Measurements from ENCODE around the gene RNGTT.
"Not testable (repeated sequence)": the region's sequence is repeated elsewhere in the genome, so short reads cannot be mapped to it uniquely, and the experiment has no call there.

The RNGTT gene

DNA sequence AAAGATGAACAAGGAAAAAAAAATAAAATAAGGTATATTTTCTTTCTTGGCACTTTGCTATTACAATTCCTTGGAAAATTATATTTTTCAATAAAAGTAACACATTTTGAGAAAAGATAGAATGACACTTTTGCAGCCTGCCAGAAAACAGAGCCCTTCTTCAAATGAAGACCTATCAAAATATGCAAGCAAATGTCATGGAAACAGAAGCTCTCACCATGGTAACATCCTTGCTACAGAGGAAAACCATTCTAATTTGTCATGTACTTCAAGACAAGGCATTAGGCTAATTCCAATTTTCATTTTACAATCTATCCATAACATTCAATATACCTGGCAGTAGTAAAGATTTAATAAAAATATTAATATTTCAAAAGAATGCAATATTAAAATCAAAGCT, 177.9 kb downstream of the RNGTT start:
- no peak for DNase-seq

DNA sequence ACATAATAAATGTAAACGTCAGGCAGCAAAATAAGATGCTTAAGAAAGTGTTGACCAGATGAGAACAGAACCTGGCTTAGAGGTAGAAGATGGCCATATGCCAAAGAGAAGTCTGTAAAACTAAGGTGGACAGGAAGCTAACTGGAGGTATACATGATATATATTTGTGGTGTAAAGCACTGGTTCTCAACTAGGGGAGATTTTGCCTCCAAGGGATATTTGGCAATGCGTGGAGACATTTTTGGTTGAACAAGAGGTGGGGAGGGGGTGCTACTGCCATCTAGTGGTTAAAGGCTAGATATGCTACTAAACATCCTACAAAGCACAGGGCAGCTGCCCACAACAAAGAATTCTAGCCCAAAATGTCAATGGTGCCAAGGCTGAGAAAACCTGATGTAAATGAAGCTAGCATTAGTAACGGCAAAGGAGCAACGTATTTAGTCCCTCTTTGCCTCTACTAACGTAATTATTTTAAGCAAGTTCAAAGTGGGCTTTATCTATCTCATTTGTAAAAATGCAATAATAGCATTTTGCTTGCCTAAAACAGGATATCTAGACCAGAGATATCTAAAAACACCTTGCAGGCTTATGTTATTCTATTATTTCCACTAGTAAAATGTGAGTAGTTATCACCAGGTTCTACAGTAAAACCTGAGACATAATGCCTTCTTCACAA, 182.6 kb downstream of the RNGTT start:
- DNase-seq: peak; percentile 43

DNA sequence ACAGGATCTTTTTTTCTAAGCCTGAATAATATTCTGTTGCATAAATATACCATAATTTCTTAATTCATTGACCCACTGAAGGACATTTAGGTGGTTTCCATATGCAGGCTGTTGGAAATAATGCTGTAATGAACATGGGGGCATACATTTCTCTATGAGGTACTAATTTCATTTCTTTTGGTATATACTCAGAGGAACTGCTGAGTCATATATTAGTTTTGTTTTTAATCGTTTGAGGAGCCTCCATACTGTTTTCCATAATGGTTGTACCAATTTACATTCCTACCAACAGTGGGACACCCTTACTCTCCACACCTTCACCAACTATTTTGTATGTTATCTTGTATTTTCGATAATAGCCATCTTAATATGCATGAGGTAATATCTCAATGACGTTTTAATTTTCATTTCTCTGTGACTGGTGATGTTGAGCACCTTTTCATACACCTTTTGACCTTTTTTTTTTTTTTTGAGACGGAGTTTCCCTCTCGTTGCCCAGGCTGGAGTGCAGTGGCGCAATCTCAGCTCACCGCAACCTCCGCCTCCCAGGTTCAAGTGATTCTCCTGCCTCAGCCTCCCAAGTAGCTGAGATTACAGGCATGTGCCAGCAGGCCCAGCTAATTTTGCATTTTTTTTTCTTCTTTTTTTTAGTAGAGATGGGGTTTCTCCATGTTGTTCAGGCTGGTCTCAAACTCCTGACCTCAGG, 187.4 kb downstream of the RNGTT start:
- no peak for DNase-seq

DNA sequence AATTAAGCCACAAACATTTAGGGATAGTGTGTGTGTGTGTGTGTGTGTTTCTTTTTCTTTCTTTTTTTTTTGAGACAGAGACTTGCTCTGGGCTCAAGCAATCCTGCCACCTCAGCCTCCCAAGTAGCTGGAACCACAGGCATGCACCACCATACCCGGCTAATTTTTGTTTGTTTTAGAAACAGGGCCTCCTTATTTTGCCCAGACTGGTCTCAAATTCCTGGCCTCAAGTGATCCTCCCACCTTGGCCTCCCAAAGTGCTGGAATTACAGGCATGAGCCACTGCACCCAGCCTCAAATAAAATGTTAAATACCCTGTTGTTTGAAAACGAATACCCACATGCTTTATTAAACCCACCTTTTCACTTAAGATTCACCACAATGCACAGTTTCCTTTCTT, 195.3 kb downstream of the RNGTT start:
- DNase-seq: not testable (repeated sequence)

DNA sequence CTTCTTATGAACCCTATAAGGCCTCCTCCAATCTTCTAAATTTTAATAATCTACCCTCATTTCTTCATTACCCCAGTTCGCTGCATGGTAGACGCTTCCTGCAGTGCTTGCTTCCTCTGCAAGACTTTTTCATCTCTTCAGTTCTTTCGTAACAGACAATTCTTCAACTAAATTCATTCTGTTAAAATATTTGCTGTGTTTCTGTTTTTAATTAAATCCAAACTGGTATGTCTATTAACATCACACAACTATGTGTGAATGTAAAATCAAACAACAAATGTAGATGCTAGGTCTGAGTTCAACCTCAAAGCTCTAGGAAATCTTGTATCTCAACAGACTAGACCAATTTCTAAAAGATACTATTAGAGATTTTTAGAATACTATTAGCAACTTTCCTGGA, 199.3 kb downstream of the RNGTT start:
- DNase-seq: no peak

DNA sequence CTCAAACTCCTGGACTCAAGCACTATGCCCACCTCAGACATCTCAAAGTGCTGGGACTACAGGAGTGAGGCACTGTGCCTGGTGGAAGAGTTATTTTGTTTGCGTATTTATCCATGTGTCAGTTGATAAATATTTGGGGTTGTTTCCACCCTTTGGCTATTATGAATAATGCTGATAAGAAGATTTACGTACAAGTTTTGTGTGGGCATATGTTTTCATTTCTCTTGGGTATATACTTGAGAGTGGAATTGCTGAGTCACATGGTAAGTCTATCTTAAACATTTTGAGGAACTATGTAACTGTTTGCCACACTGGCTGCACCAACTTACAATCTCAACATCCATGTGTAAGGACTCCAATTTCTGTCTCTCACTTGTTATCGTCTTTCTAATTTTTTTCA, 200.3 kb downstream of the RNGTT start:
- DNase-seq: no peak

DNA sequence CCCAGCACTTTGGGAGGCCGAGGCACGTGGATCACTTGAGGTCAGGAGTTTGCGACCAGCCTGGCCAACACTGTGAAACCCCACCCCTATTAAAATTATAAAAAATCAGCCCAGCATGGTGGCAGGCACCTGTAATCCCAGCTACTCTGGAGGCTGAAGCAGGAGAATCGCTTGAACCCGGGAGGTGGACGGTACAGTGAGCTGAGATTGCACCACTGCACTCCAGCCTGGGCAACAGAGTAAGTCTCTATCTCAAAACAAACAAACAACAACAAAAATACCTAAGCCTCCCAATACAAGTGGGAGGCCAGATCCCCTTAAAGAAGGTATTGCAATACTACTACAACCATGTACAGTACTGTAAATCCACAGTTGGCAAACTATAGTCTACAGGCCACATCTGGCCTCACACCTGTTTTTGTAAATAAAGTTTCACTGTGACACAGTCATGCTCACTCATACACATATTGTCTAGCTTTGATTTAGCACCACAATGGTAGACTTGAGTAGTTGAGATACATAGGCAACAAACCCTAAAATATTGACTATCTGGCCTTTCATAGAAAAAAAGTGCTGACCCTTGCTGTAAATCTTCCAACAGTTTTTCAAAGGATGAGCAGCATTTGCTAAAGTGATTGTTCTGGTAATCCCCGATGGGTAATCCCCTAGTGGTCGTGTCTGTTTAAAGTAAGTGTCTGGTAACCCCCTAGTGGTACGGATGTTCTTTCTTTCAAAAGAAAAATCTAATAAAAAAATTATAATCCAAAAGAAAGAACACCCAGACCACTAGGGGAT, 202.0 kb downstream of the RNGTT start:
- no peak for DNase-seq

DNA sequence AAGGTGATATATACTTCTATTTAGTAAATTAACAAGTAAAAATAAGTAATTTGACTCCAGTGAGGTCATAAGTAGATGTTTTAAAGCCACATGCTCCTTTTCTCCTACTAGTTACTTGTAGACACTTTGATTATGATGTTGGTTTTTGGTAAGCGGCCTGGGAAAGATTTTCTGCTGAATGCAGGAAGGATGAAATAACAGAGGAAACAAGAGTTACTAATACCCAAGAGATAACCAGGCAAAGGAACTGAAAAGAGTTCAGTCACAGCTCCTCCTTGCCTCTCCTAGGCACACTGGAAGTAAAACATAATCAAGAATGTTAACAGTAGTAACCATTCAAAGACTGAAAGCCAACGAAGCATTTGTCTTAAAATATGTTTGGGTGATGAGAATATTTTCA, 203.3 kb downstream of the RNGTT start:
- no peak for DNase-seq

DNA sequence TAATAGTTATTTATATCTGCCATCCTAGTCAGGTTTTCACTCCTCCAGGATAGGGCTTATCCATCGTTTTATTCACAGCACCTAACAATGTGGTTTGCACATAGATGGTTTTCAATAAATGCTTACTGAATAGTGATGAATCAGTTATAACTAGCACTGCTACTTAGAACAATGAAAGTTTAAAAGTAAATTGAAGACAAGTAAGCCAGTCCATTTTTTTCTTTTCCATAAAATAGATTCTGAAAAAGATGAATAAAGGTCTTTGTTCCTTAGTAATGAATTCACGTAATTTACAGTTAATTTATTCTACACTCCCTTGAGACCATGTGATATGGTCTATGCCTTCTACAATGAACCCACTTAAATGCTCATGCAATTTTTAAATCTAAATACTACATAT, 212.5 kb downstream of the RNGTT start:
- no peak for DNase-seq

DNA sequence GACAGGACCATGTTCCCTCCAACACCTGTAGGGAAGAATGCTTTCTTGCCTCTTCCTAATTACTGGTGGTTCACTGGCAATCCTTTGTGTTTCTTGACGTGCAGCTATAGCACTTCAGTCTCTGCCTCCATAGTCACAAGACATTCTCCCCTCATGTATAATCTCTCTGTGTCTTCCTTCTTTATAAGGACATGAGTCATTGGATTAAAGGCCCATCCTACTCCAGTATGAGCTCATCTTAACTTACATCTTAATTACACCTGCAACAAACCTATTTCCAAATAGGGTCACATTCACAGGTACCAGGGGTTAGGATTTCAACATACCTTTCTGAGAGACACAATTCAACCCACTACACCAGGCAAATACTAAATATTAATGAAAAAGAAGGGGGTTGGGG, 213.6 kb downstream of the RNGTT start:
- DNase-seq: no peak

DNA sequence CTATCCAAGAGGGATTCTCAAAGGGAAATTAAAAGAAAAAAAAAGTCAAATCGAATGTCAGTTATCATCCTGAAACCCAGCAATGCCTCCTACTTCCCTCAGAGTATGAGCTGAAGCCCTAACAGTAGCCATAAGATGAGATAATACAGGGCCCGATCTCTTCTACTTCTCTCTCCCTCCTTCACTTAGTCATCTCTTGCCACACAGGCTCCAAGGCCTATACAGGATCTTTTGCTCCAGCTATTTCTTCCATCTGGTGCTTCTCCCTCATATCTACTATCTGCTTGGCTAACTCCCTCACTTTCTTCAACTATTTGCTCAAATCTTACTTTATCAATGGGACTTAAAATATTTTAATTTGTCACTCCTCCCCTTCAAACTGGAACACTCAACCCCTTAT, 215.3 kb downstream of the RNGTT start:
- no peak for DNase-seq

DNA sequence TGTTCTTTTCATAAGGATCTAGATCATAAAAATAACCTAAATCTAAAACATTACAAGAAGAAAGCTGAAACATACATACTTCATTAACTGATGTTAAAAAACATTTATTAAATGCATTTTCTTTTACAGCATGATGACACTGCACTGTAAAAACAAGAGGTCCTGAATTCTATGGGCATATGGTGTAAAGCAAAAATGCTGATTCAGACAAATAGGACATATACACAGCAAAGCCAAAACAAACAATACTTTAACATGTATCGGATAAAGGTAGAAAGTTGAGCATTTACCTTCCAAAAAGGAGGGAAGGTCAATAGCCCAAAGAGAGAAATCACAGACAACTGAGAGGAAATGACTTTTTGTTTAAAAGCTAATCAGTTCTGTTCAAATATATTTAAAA, 221.5 kb downstream of the RNGTT start:
- DNase-seq: no peak

DNA sequence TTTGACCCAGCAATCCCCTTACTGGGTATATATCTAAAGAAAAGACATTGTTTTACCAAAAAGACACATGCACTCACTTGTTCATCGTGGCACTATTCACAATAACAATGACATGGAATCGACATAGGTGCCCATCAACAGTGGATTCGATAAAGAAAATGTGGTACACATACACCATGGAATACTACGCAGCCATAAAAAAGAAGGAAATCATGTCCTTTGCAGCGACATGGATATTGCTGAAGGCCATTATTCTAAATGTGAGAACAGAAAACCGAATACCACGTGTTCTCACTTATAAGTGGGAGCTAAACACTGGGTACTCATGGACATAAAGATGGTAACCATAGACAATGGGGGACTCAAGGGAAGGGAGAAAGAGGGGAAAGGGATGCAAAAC, 222.3 kb downstream of the RNGTT start:
- no peak for DNase-seq

DNA sequence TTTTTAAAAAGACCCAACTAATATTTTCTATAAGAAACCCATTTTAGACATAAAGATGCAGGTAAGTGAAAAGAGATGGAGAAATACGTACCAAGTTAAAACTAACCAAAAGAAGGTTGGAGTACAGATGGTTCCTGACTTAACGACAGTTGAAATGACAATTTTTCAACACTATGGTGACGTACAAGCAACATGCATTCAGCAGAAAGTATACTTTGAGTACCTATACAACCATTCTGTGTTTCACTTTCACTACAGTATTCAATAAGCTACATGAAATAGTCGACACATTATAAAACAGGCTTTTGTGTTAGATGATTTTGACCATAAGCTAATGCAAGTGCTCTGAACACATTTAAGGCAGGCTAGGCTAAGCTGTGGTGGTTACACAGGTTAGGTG, 228.9 kb downstream of the RNGTT start:
- DNase-seq: no peak

DNA sequence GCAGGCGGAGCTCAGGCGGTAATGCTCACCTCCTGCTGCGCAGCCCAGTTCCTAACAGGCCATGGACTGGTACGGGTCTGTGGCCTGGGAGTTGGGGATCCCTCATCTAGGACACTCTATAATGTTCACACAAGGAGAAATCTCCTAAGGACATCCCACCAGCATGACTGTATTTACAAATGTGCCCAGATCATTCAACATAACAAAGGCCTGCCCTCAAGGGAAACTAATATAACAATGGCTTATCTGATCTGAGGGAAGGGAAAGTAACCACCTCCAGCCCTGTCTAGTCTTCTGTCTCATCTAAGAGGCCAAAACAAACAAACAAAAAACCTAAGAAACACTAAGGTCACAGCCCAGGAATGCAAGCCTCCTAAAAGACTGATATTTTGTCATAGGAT, 232.8 kb downstream of the RNGTT start:
- no peak for DNase-seq

DNA sequence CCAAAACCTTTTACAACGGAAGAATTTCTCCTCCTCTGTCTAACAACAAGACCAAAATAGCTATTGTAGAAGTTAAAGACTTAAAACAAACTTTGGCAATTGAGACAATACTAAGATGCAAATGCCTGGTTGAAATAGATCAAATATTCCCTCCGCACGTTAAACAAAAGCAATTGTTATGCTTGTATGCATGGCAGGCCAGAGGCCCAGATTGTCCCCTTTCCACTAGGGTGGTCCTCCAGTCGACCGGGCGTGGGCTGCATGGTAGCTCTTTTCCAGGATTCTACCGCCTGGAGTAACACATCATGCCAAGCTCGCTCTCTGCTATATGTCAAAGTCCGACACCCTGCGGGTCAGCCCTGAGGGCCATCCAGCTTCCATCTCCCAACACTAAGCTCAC, 234.7 kb downstream of the RNGTT start:
- DNase-seq: no peak

DNA sequence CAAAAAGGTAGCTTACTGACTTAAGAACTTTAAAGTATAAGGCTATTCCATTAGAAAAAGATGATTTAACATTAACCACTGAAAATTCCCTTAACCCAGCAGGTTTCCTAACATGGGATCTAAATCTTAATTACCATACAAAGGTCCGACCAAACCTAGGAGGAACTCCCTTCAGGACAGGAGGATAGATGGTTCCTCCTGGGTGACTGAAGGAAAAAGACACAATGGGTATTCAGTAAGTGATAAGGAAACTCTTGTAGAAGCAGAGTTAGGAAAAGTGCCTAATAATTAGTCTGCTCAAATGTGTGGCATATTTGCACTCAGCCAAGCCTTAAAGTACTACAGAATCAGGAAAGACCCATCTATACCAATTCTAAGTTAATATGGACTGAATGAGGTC, 237.0 kb downstream of the RNGTT start:
- DNase-seq: not testable (repeated sequence)

DNA sequence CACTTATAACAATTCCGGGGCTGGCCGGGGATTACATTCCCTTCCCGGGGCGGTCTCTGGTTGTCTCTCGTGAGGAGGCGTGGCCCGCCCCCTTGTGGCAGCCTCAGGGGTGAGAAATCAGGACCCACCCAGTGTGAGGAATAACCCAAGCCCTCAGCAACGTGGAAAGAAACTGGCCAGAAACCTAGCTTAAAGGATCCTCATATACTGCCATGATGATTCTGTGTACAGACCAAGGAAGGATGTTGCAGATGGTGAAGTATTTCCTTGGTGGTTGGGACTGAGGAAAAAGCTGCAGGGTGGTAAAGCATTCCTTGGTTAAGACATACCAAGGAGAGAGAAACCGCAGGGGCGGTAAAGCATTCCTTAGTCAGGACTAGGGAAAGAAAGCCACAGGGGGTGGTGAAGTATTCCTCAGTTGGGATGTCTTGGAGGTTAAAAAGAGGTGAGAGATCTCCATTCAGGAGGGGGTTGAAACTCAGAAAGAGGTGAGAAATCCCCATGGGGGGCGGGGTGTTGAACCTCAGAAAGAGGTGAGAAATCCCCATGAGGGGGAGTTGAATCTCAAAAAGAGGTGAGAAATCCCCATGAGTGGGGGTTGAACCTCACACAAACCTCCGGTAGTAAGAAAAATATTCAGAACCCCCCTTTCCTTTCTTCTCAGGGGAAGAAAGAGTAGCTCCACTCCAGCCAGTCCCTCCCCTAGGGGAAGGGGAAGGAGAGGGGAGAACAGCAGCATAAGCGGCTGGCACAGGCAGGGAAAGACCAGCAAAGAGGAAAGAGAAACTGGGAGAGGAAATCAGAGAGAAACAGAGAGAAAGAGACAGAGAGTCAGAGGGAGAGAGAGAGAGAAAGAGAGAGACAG, 238.1 kb downstream of the RNGTT start:
- DNase-seq: no peak

DNA sequence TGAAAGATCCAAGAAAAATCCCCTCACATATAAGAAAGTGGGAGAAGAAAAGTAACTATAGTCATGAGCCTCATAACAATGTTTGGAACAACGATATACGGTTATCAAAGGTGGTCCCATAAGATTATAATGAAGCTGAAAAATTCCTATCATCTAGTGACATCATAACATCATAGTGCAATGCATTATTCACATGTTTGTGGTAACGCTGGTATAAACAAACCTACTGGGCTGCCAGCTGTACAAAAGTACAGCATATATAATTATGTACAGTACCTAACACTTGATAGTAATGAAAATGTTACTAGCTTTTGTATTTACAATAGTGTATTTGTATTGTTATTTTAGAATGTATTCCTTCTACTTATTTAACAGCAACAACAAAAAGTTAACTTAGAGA, 240.7 kb downstream of the RNGTT start:
- DNase-seq: no peak

DNA sequence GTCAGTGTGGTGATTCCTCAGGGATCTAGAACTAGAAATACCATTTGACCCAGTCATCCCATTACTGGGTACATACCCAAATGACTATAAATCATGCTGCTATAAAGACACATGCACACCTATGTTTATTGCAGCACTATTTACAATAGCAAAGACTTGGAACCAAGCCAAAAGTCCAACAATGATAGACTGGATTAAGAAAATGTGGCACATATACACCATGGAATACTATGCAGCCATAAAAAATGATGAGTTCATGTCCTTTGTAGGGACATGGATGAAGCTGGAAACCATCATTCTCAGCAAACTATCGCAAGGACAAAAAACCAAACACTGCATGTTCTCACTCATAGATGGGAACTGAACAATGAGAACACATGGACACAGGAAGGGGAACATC, 247.0 kb downstream of the RNGTT start:
- not testable (repeated sequence) for DNase-seq

DNA sequence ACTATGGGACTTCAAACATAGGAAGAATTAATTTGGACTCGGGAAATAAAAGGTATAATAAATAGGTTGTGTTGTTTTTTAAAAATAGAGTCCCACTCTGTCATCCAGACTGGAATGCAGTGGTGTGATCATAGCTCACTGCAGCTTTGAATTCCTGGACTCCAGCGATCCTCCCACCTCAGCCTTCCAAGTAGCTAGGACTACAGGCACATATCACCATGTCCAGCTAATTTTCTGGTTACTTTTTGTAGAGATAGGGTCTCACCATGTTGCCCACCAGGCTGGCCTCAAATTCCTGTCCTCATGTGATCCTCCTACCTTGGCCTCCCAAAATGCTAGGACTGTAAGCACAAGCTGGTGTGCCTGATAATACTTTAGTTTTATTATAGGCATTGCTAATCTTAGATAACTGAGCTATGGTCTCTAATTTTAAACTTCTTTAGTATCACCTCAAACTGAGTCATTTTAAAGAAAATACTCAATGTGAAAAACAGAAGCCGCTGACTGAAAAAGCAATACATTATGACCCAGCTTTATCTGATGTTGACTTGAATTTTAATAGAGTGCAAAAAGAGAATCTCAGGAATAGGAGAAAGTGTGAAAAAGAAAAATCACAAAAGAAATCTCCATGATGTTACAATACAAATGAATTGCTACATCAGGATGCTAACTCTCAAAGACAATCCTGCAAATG, 251.0 kb downstream of the RNGTT start:
- DNase-seq: no peak

DNA sequence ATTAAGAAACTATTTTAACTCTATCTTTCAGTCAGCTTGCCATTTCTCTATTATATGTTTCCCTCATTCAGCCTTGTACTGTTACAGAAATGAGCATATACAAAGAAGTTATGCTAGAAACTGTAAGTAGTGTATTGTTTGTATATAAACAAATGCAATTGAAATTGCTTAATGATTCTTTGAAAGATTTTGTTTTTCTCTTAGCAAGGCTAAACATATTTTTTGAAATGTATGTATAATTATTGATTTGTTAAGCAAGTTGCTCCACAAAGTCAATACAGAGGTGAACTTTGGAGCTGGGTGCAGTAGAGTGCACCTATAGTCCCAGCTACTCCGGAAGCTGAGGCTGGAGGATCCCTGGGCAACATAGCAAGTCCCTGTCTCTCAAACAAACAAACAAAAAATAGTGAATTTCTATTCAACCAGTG, 253.6 kb downstream of the RNGTT start:
- no peak for DNase-seq

Measured in midbrain (tissue), 1 donor.